H9 (cell line): Measurements from ENCODE around the gene CORT. TPM values are rescaled to one million over a fixed set of nuclear protein-coding genes. Genes with fewer than 3 reads are reported as not detected.

Experiments used
- DNase-seq: peaks from one replicate; pipeline ENCODE4 v3.0.0-alpha.2; 2017
- H2AFZ ChIP-seq: one replicate; pipeline ENCODE4 v1.6.1; 2013; ENCODE audit warnings: mild to moderate bottlenecking, low read length, control low read depth, moderate library complexity
- H2AK5ac ChIP-seq: 2 replicates; pipeline ENCODE4 v1.6.1; 2013; ENCODE audit warnings: low read length, control low read depth, mixed read lengths; ENCODE audit not compliant: insufficient read length
- H2BK120ac ChIP-seq: one replicate; pipeline ENCODE4 v1.6.1; 2013; ENCODE audit warnings: low read depth, mild to moderate bottlenecking, low read length, control low read depth, inconsistent platforms; ENCODE audit not compliant: poor library complexity, severe bottlenecking
- H2BK12ac ChIP-seq: 2 replicates; pipeline ENCODE4 v1.6.1; 2013; ENCODE audit warnings: low read length, control low read depth, mixed read lengths, low read depth; ENCODE audit not compliant: insufficient read length
- H2BK15ac ChIP-seq: 2 replicates; pipeline ENCODE4 v1.6.1; 2013; ENCODE audit warnings: low read depth, low read length, control low read depth
- H2BK20ac ChIP-seq: one replicate; pipeline ENCODE4 v1.6.1; 2013; ENCODE audit warnings: low read depth, mild to moderate bottlenecking, low read length, control low read depth, inconsistent platforms; ENCODE audit not compliant: poor library complexity, severe bottlenecking
- H2BK5ac ChIP-seq: 2 replicates; pipeline ENCODE4 v1.6.1; 2013; ENCODE audit warnings: low read length, control low read depth, mixed read lengths; ENCODE audit not compliant: insufficient read length
- H3K14ac ChIP-seq: 2 replicates; pipeline ENCODE4 v1.6.1; 2013; ENCODE audit warnings: low read length, control low read depth; ENCODE audit not compliant: insufficient read depth
- H3K18ac ChIP-seq: 2 replicates; pipeline ENCODE4 v1.6.1; 2013; ENCODE audit warnings: low read depth, mild to moderate bottlenecking, mixed read lengths, low read length, control low read depth; ENCODE audit not compliant: insufficient read length
- H3K23ac ChIP-seq: 2 replicates; pipeline ENCODE4 v1.6.1; 2013; ENCODE audit warnings: low read length, control low read depth, mixed read lengths, low read depth; ENCODE audit not compliant: insufficient read length
- H3K23me2 ChIP-seq: 2 replicates; pipeline ENCODE4 v1.6.1; 2013; ENCODE audit warnings: low read depth, mild to moderate bottlenecking, mixed read lengths, low read length, control low read depth; ENCODE audit not compliant: insufficient read length, poor library complexity, severe bottlenecking
- H3K27ac ChIP-seq: 2 replicates; pipeline ENCODE4 v1.5.1; 2013; ENCODE audit warnings: low read length, control low read depth, mixed read lengths, low read depth; ENCODE audit not compliant: insufficient read length
- H3K27me3 ChIP-seq: 2 replicates; pipeline ENCODE4 v1.6.1; 2013; ENCODE audit warnings: low read length, control low read depth, inconsistent platforms; ENCODE audit not compliant: insufficient read depth
- H3K4ac ChIP-seq: 2 replicates; pipeline ENCODE4 v1.6.1; 2013; ENCODE audit warnings: low read depth, mild to moderate bottlenecking, control low read depth, inconsistent platforms, low read length, moderate library complexity
- H3K4me1 ChIP-seq: 2 replicates; pipeline ENCODE4 v1.6.1; 2013; ENCODE audit warnings: low read length, control low read depth, inconsistent platforms; ENCODE audit not compliant: insufficient read depth
- H3K4me2 ChIP-seq: 2 replicates; pipeline ENCODE4 v1.6.1; 2013; ENCODE audit warnings: low read length, control low read depth, mixed read lengths; ENCODE audit not compliant: insufficient read length, insufficient read depth
- H3K56ac ChIP-seq: 2 replicates; pipeline ENCODE4 v1.6.1; 2013; ENCODE audit warnings: low read depth, mild to moderate bottlenecking, mixed read lengths, low read length, control low read depth; ENCODE audit not compliant: insufficient read length
- H3K79me1 ChIP-seq: 2 replicates; pipeline ENCODE4 v1.6.1; 2013; ENCODE audit warnings: low read depth, mild to moderate bottlenecking, moderate library complexity, low read length, control low read depth, inconsistent platforms; ENCODE audit not compliant: insufficient read depth, poor library complexity, severe bottlenecking
- H3K79me2 ChIP-seq: 2 replicates; pipeline ENCODE4 v1.6.1; 2013; ENCODE audit warnings: low read length, control low read depth, inconsistent platforms; ENCODE audit not compliant: insufficient read depth
- H3K9ac ChIP-seq: 2 replicates; pipeline ENCODE4 v1.6.1; 2013; ENCODE audit warnings: low read length, control low read depth, mixed read lengths; ENCODE audit not compliant: insufficient read length; ENCODE audit errors: extremely low read depth
- H3K9me3 ChIP-seq: one replicate; pipeline ENCODE4 v1.6.1; 2013; ENCODE audit warnings: low read depth, low read length, inconsistent platforms; ENCODE audit not compliant: control insufficient read depth
- H3T11ph ChIP-seq: one replicate; pipeline ENCODE4 v1.6.1; 2013; ENCODE audit warnings: mild to moderate bottlenecking, low read length, control low read depth, inconsistent platforms
- H4K20me1 ChIP-seq: one replicate; pipeline ENCODE4 v1.6.1; 2013; ENCODE audit not compliant: control insufficient read depth, insufficient read length, insufficient read depth
- H4K5ac ChIP-seq: 2 replicates; pipeline ENCODE4 v1.6.1; 2013; ENCODE audit warnings: low read depth, mild to moderate bottlenecking, mixed read lengths, low read length, control low read depth; ENCODE audit not compliant: insufficient read length
- H4K8ac ChIP-seq: replicated peaks from 2 replicates; pipeline ENCODE4 v1.6.1; 2013; ENCODE audit warnings: low read length, control low read depth, mixed read lengths, low read depth; ENCODE audit not compliant: insufficient read length
- H4K91ac ChIP-seq: 2 replicates; pipeline ENCODE4 v1.6.1; 2013; ENCODE audit warnings: low read depth, mild to moderate bottlenecking, moderate library complexity, mixed read lengths, low read length, control low read depth; ENCODE audit not compliant: insufficient read length
- H3K27ac Mint-ChIP-seq, 3 experiments: 2 replicates in 2 of 3; 3 replicates in 1 of 3; pipeline ENCODE4 v1.8.0; 2020 to 2021; ENCODE audit warnings: mixed read lengths in 3 of 3, mild to moderate bottlenecking in 1 of 3, moderate library complexity in 1 of 3
- H3K27me3 Mint-ChIP-seq: 2 replicates; pipeline ENCODE4 v1.8.0; 2021; ENCODE audit warnings: low read depth, mild to moderate bottlenecking, moderate library complexity, mixed read lengths
- H3K36me3 Mint-ChIP-seq, 3 experiments: 2 replicates in 2 of 3; 3 replicates in 1 of 3; pipeline ENCODE4 v1.8.0; 2020 to 2021; ENCODE audit warnings: low read depth in 3 of 3, mixed read lengths in 3 of 3; ENCODE audit not compliant: insufficient read depth in 1 of 3
- H3K4me1 Mint-ChIP-seq, 2 experiments: 2 replicates each; pipeline ENCODE4 v1.8.0; 2020; ENCODE audit warnings: mixed read lengths in 2 of 2
- H3K4me3 Mint-ChIP-seq, 2 experiments: 2 replicates in 1 of 2; 3 replicates in 1 of 2; pipeline ENCODE4 v1.8.0; 2020 to 2021; ENCODE audit warnings: mild to moderate bottlenecking in 2 of 2, mixed read lengths in 2 of 2, moderate library complexity in 1 of 2
- H3K9me3 Mint-ChIP-seq, 2 experiments: 2 replicates in 1 of 2; 3 replicates in 1 of 2; pipeline ENCODE4 v1.8.0; 2020; ENCODE audit warnings: mild to moderate bottlenecking in 2 of 2, mixed read lengths in 2 of 2, moderate library complexity in 1 of 2
- WGBS: extraction: QIAGEN DNeasy Blood & Tissue Kit; methylation state at CpG from one replicate; pipeline ENCODE4 v1.1.7; 2013; ENCODE audit warnings: missing lambda C conversion rate, low lambda C conversion rate, mixed read lengths; ENCODE audit not compliant: insufficient read length; ENCODE audit errors: extremely low coverage; 5-methylcytosine and 5-hydroxymethylcytosine counted together
- total RNA-seq: library from RNA; stranded (reverse); gene quantifications from 2 replicates; pipeline ENCODE4 v1.2.1, GENCODE V29; 2021
- TF ChIP-seq, protein P1 (sequence below): fragments of 200-600 bp; sonication (generic); conservative IDR thresholded peaks from 3 replicates; pipeline ENCODE4 v1.8.0; 2021; ENCODE audit warnings: antibody characterized with exemption, mild to moderate bottlenecking

CORT gene
- total RNA-seq, 1 experiment from 2014 or later: not detected

DNA sequence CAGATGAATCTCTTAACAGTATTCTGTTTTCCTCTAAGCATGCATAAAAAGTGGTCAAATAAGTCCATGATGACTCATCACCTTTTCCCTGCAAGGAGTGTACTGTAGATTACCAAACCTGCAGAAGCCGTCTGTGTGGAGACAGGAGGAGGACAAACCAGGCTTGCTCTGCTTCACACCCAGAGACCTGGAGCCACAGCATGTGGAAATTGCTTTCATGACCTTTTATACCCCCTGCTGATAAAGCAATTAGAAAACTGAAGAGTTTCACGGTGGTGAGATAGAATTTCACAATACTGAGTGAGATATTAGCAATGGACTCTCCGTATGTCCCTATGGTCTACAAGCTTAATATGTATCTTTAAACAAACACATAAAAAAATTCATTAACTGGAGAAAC is 9.4 kb downstream of the CORT start:
- Histone ChIP-seq H3K23ac (no peak overlapping the region), H2BK20ac (no peak overlapping the region), H4K20me1 (no peaks in the 10 kb centered on the region), H3K9ac (no peak overlapping the region), H3K56ac (no peak overlapping the region), H3T11ph (no peak overlapping the region), H3K23me2 (no peaks in the 10 kb centered on the region), H3K14ac (no peak overlapping the region), H3K27me3 (no peaks in the 10 kb centered on the region), H2BK12ac (no peak overlapping the region), H2BK5ac (no peak overlapping the region), H3K79me2 (no peaks in the 10 kb centered on the region), H4K5ac (no peak overlapping the region), H3K18ac (no peak overlapping the region), H3K27ac (no peak overlapping the region), H2BK15ac (no peak overlapping the region), H3K4me1 (no peaks in the 10 kb centered on the region), H2AFZ (no peak overlapping the region), H4K91ac (no peak overlapping the region), H3K9me3 (no peaks in the 10 kb centered on the region), H3K4me2 (no peak overlapping the region), H3K79me1 (no peaks in the 10 kb centered on the region), H2BK120ac (no peak overlapping the region), H3K4ac (no peak overlapping the region), H4K8ac (no peak overlapping the region), H2AK5ac (no peak overlapping the region)
- peaks cover 0 to 4% of the 10 kb centered on the region in 2 experiments; a peak in 1 of 5 replicates for H3K9me3 Mint-ChIP-seq
- H3K4me1 Mint-ChIP-seq: no peaks in the 10 kb centered on the region
- no peak for DNase-seq
- no CpG with 5 or more reads among the region's 3 CpGs for WGBS
- peak overlapping the region in 1 of 3 experiments; percentile 35; a peak in 1 of 7 replicates for H3K27ac Mint-ChIP-seq
- H3K27me3 Mint-ChIP-seq: no peaks in the 10 kb centered on the region
- no peak overlapping the region for H3K4me3 Mint-ChIP-seq
- TF ChIP-seq, protein P1, sequence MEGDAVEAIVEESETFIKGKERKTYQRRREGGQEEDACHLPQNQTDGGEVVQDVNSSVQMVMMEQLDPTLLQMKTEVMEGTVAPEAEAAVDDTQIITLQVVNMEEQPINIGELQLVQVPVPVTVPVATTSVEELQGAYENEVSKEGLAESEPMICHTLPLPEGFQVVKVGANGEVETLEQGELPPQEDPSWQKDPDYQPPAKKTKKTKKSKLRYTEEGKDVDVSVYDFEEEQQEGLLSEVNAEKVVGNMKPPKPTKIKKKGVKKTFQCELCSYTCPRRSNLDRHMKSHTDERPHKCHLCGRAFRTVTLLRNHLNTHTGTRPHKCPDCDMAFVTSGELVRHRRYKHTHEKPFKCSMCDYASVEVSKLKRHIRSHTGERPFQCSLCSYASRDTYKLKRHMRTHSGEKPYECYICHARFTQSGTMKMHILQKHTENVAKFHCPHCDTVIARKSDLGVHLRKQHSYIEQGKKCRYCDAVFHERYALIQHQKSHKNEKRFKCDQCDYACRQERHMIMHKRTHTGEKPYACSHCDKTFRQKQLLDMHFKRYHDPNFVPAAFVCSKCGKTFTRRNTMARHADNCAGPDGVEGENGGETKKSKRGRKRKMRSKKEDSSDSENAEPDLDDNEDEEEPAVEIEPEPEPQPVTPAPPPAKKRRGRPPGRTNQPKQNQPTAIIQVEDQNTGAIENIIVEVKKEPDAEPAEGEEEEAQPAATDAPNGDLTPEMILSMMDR: no peak
- H3K36me3 Mint-ChIP-seq: peaks cover 29 to 61% (median 51%) of the 10 kb centered on the region in 3 experiments
